Activated naive CD4-positive, alpha-beta T cell treated with anti-CD3 and anti-CD28 coated beads, Interleukin-2, amount 50 U/mL, for 72 hours (primary cell): ENCODE measurements around the gene MICALL1. TPM values are rescaled to one million over a fixed set of nuclear protein-coding genes. Genes with fewer than 3 reads are reported as not detected.
"Not testable (repeated sequence)": the region's sequence is repeated elsewhere in the genome, so short reads cannot be mapped to it uniquely, and the experiment has no call there.

ENCODE experiments used
- ATAC-seq, 2 donors: fragments of 150-1000 bp; cut with Tn5 transposase; 2 replicates each; pipeline ENCODE4 v1.10.0; 2021; ENCODE audit warnings: mild to moderate bottlenecking in 2 of 2, moderate library complexity in 2 of 2
- DNase-seq, 2 donors: peaks; one replicate each; pipeline ENCODE4 v3.0.0; 2021 to 2022; ENCODE audit warnings: low spot score in 2 of 2
- H3K27ac Mint-ChIP-seq, 2 donors: one replicate each; pipeline ENCODE4 v1.8.0; 2022; ENCODE audit warnings: mild to moderate bottlenecking in 2 of 2, mixed read lengths in 2 of 2
- H3K36me3 Mint-ChIP-seq, 2 donors: one replicate each; pipeline ENCODE4 v1.8.0; 2022; ENCODE audit warnings: mixed read lengths in 2 of 2
- H3K9me3 Mint-ChIP-seq, 2 donors: one replicate each; pipeline ENCODE4 v1.8.0; 2022; ENCODE audit warnings: mixed read lengths in 2 of 2
- total RNA-seq, 2 donors: library from RNA; stranded (reverse); gene quantifications; one replicate each; pipeline ENCODE4 v1.2.3, GENCODE V29; 2022

Gene MICALL1
- total RNA-seq, 2 donors from 2014 or later = 13.9 to 16.5 TPM

DNA sequence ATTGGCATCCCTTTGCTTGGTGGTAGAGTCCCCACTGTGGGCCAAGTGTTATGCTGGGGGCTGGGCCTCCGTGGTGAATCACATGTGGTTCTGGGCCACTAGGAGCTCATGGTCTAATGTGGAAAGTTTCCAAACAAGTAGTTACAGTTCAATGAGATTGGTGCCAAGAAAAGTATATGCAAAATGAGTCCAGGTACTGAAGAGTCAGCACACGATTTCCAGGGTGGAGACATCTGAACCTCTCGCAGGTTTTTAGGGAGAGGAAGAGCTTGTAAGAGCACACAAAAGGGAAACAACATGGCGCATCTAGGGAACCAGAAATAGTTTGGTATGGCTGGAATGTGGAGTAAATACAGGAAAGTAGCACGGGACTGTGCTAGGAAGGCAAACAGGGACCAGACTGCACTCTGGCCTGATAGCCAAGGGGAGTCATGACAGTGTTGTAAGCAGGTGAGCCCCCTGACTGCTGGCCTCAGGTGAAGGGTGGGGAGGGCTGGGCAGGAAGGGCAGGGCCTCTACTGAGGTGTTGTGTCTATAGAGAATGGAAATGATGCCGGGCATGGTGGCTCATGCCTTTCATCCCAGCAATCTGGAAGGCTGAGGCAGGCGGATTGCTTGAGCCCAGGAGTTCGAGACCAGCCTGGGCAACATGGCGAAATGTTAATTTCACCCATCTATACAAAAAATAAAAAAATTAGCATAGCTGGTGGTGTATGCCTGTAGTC lies 60.0 kb downstream of the MICALL1 start:
- ATAC-seq (no peak), DNase-seq (no peak)
- no peak overlapping the region for H3K27ac Mint-ChIP-seq
- peaks cover 12 to 13% of the 10 kb centered on the region in 2 donors for H3K36me3 Mint-ChIP-seq
- no peaks in the 10 kb centered on the region for H3K9me3 Mint-ChIP-seq

DNA sequence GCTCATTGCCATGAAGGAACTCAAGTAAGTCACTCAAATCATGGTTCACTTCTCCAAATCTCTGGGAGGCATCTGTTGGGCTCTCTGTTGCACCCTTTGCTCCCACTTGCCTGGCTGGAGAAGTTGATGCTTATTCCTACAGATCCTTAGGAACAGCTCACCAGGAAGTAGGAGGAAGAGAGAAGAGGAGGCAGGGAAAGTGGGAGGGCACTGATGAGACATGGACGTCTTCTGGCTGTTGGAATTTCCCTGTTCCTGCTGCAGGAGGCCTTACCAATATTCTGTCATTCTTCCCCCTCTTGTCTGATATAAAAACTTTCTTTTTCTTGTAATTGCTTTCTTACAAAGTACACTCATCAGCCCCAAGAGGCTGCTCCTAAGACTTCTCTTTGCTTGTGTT lies 61.0 kb downstream of the MICALL1 start:
- ATAC-seq (no peak), DNase-seq (no peak)
- Mint-ChIP-seq H3K27ac (no peak overlapping the region), H3K36me3 (peaks cover 6 to 8% of the 10 kb centered on the region in 2 donors), H3K9me3 (no peaks in the 10 kb centered on the region)

DNA sequence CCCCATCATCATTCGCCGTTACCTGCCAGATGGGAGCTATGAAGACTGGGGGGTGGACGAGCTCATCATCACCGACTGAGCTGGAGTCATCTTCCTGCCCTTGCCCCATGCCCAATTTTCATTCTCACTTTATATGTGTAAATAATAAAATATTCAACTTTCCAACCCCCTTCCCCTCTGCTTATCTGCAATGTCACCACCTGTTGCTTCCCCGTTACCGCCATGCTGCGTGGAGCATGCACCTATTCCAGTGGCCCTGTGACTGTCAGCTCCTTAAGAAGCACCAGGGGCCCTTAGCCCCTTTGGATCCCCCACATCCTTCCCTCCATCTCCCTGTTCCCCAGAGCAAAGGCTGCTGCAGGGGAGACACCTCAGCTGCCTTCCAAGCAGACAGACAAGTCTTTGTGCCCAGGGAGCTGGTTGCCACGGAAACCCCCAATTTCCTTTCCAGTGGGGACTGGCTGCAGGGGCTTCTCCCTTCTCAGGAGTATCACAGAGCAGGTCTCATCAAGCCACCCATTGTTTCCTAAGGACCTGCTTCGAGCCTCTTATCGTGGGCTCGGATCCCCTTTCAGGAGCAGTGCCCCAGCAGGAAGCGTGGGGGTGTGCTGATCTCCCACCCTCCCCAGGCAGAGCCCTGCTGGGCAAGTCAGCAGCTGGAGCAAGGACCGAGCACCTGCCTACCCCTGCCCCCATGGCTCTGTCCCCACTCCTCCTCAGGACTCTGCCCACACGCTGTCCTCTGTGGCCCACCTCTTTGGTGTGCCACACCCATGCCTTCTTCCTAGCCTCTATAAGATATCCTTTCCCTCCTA lies 61.7 kb downstream of the MICALL1 start:
- peaks cover 6 to 8% of the 10 kb centered on the region in 2 donors for H3K36me3 Mint-ChIP-seq
- no peaks in the 10 kb centered on the region for H3K9me3 Mint-ChIP-seq
- DNase-seq = no peak
- no peak for ATAC-seq
- H3K27ac Mint-ChIP-seq = no peak overlapping the region

DNA sequence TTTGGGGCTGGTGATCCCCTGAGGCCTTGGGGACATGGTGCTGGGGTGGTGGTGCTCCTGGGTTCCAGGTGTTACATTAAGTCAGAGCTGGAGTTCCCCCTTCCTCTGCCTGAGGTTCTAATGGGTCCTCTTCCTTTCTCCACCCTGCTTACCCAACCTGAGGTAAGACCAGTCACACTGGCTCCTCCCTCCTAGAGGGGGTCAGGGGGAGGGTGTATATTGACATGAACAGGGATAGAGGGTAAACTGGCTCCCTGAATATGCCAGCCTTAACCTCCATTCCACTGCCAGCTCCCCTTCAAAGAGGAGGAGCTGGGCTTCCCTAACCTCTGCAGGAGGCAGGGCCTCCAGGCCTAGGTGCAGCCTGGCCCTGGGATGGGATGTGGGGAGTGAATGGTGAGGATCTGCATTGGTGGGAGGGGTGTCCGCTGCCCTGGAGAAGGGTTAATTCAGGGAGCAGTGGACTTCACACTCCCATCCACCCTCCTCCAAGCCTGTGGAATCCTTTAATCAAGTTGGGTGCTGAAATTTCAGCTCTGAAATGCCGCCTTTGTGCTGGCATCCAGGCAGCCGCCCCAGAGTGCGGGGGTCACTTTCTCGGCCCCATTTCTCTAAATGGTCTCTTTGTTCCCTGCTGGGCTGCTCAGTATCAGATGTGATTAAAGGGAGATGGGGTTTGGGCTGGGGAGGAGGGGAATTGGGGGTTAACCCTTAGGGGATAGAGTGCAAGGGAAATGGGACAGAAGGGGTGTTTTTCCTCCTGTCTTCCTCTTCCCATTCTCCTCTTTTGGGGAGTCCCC lies 62.6 kb downstream of the MICALL1 start:
- Mint-ChIP-seq H3K9me3 (no peaks in the 10 kb centered on the region), H3K36me3 (peaks cover 6 to 8% of the 10 kb centered on the region in 2 donors), H3K27ac (no peak overlapping the region)
- no peak for DNase-seq
- ATAC-seq = no peak

DNA sequence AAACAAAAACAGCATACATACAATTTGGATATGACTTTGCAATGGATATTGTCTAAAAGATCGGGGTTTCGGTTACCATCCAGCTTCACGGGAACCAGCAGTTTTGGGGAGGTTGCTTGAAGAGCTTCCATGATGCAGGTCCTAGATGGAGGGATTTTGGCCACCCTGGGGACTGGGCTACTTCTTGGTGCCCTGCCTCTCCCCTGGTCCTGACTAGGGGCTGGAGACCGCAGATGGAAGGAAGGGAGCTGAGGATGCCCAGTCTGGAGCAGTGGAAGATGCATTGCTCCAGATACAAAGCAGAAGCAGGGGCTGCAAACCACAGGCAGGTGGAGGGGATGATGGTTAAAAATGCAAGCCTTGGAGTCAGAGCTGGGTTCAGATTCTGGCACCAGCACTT lies 64.8 kb downstream of the MICALL1 start:
- DNase-seq = no peak
- Mint-ChIP-seq H3K9me3 (no peaks in the 10 kb centered on the region), H3K36me3 (peaks cover 6 to 7% of the 10 kb centered on the region in 2 donors), H3K27ac (peak overlapping the region in 1 of 2 donors; percentile 72)
- no peak for ATAC-seq

DNA sequence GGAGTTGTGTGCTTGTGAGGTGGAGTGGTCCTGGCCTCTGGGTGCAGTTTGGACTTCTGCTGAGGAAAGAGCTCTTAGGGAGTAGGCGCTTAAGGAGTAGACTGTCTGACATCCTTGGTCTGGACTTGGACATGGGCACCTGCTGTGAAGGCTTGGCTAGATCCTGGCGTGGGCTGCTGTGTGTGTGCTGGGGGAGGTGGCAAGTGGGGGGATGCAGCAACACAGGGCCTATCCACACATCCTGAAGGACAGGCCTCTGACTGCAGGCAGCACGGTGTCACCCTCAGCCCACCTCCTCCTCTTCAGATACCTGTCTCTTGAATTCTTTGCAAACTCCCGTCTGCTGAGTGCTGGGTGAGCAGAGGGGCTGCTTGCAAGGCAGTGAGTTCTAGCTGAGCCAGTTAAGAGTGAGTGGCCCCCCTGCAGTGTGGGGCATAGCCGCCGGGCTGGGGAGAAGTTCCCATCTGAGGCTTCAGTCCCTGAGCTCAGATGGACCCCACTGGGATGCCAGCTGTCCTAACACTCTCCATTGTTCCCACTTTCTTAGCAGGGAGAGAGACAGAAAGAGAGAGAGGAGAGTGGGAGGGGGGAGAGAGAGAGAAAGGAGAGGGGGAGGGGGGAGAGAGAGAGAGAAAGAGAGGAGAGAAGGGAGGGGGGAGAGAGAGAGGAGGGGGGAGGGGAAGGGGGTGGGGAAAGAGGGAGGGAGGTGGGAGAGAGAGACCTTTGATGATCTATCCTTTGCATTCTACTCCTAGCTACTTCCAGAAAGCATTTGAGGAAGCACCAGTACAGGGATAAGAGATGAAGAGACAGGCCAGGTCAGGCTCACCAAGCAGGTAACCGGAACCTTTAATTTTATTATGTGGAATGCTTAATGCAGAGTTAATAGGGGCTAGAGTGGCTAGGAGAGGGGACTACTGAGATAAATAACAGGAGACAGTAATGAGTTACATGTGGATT lies 65.7 kb downstream of the MICALL1 start:
- Mint-ChIP-seq H3K9me3 (no peaks in the 10 kb centered on the region), H3K27ac (peak overlapping the region in 1 of 2 donors; percentile 23), H3K36me3 (peaks cover 4 to 6% of the 10 kb centered on the region in 2 donors)
- no peak for ATAC-seq
- no peak for DNase-seq

DNA sequence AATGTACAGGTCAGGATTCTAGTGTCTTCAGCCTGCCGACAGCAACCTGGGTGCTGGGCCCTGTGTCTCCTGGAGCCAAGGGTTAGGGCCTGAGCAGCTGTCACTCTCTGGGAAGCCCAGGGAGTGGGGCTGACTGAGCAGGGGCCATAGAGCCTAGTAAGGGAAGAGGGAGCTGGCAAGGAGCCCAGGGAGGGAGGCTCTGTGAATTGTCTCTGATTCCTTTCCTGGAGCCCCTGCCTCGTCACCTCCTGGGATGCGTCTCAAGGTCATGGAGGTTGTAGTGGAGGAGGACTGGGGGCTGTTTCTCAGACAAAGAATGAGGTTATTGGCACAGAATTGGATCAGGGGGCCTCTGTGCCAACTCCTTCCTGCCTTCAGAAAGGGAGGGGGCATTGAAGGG lies 66.4 kb downstream of the MICALL1 start:
- Mint-ChIP-seq H3K36me3 (peaks cover 4 to 6% of the 10 kb centered on the region in 2 donors), H3K27ac (peak overlapping the region in 1 of 2 donors; percentile 20), H3K9me3 (no peaks in the 10 kb centered on the region)
- ATAC-seq = no peak
- no peak for DNase-seq

DNA sequence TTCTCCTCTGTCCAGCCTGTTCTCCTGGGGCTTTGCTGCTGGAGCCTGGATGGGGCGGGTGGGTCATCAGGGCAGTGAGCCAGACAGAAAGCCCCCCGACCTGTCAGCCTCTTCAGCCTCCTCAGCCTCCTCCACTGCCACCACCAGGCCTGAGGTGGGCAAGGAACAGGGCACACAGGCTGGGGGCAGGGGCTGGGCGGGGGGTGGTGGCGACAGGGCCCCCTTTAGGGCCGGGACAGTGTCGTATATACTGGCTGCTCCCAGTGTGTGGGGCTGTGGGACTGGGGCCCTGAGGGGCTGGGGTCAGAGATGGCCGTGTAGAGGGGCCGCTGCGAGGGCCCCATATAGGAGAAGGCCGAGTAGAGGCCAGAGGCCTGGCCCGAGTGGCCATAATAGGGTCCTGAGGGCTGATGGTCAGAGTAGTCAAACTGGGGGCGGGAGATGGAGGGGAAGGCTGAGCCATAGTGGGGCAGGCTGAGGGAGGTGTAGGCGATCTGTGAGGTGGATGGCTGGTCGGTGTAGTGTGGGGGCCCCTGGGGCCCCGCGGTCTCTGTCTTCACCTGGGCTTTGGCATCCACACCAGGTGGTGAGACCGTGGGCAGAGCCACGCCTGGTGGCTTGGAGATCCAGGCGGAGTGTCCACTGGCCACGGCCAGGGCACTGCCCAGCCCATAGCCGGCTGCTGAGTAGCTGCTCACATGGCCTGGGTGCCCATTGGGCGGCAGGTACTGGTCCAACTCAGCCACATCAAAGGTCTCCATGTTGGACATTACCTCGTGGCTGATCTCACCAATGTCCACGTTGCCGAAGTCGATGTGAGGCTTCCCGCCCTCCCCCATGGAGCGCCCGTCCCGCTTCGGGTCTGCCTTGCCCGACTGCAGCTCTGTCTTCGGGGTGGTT lies 67.4 kb downstream of the MICALL1 start:
- no peak for ATAC-seq
- no peak for DNase-seq
- no peaks in the 10 kb centered on the region for H3K9me3 Mint-ChIP-seq
- H3K27ac Mint-ChIP-seq = no peak overlapping the region
- H3K36me3 Mint-ChIP-seq = no peaks in the 10 kb centered on the region

DNA sequence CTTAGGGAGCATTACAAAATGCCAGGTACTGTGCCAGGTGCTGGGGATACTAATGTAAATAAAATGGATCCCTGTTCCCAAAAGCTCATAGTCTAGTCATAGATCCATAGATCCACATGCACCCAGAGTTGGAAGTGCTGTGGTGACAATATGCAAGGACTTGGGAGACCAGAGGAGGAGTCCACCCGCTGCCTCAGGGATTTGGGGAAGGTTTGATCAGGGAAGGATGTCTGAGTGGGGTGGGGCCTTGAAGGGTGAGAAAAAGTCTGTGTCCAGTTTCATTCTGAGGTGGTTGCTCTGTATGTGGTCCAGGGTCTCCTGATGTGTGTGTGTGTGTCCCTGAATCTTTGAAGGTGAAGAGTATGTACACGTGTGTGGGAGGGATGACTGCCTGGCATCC lies 69.1 kb downstream of the MICALL1 start:
- Mint-ChIP-seq H3K27ac (peak overlapping the region; percentile 48 to 51), H3K9me3 (no peaks in the 10 kb centered on the region), H3K36me3 (no peaks in the 10 kb centered on the region)

DNA sequence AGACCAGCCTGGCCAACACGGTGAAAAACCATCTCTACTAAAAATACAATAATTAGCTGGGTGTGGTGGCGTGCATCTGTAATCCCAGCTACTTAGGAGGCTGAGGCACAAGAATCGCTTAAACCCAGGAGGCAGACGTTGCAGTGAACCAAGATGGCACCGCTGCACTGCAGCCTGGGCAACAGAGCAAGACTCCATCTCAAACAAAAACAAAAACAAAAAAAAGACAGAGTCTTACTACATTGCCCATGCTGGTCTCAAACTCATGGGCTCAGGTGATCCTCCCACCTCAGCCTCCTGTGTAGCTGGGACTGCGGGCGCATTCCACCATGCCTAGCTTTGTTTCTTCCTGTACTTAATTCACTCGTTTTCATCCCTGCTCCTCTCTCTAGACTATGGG lies 69.9 kb downstream of the MICALL1 start:
- H3K9me3 Mint-ChIP-seq, DNase-seq, H3K36me3 Mint-ChIP-seq, ATAC-seq: not testable (repeated sequence)
- H3K27ac Mint-ChIP-seq = peak overlapping the region in 1 of 2 donors; percentile 5

More for the DNA sequence above, 69.1 kb downstream of the MICALL1 start:
- DNase-seq (no peak), ATAC-seq (no peak)

DNA sequence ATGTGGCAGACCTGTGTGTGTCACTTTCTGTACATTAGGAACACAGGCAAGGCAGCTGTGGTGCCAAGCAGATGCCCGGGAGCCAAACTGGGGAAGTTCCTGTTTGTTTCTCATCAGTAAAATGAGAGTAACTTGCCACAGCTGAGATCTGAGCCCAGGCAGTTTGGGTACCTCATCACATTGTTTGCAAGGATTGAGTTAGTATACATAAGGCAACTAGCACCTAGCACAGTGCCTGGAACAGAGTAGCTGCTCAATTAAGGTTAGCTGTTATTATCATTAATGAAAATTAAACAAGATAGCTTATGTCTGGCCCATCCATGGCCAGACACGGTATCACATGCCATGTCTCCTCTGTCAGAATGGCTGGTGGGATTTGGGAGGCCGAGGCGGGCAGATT lies 70.5 kb downstream of the MICALL1 start:
- no peaks in the 10 kb centered on the region for H3K9me3 Mint-ChIP-seq
- peak overlapping the region in 1 of 2 donors; percentile 5 for H3K27ac Mint-ChIP-seq
- ATAC-seq (no peak), DNase-seq (no peak)
- H3K36me3 Mint-ChIP-seq = no peaks in the 10 kb centered on the region

DNA sequence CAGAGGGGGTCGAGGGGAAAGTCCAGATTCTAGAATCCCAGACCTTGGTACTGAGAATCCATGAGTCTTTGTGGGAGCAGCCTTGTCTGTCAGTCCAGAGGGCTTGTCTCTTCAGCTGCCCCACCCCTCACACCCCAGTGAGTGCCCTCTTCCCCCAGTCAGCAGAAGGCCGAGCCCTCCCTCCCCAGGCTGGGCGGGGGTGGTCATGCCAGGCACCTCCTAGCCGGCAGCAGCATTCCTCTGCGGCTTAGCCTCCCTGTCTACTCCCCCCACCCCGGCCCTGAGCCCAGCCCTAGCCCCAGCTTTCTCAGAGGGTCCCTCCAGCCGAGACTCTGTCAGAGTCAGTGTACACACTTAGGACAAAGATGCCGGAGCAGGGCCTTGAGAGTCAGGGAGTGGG lies 73.7 kb downstream of the MICALL1 start:
- no peak for ATAC-seq
- no peak for DNase-seq
- H3K9me3 Mint-ChIP-seq = no peaks in the 10 kb centered on the region
- H3K36me3 Mint-ChIP-seq = no peaks in the 10 kb centered on the region
- peak overlapping the region in 1 of 2 donors; percentile 41 for H3K27ac Mint-ChIP-seq

DNA sequence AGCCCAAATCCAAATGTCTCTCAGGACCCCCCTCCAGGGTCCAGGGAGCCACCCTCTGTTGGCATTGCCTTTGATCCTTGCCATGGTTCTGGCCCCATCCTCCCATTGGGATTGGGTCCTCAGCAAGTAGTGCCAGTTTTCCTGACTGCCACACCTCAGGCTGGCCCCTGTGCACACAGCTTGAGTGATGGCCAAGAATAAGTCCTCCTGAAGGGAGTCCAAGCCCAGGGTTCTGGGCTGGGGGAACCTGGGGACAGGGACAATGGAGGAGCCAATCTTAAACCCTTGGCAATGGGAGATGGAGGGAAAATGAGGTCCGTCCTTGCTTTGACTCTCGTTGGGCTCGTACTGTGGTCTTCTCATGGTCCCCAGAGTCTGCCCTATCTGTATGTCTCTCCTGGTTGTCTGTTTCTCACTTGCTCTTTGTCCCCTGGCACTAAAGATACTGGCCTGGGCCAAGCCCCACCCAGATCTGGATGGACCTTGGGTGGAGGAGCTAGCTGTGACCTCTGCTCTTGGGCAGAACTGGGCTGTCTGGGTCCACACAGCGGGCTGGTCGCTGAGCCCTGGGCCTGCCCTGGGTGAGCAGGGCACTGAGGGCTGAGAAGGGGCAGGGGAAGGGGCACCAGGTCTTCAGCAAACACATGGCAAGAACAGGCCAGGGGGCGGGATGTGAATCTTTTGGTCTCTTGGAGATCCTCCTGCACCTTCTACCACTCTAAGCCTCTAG lies 75.3 kb downstream of the MICALL1 start:
- ATAC-seq = no peak

DNA sequence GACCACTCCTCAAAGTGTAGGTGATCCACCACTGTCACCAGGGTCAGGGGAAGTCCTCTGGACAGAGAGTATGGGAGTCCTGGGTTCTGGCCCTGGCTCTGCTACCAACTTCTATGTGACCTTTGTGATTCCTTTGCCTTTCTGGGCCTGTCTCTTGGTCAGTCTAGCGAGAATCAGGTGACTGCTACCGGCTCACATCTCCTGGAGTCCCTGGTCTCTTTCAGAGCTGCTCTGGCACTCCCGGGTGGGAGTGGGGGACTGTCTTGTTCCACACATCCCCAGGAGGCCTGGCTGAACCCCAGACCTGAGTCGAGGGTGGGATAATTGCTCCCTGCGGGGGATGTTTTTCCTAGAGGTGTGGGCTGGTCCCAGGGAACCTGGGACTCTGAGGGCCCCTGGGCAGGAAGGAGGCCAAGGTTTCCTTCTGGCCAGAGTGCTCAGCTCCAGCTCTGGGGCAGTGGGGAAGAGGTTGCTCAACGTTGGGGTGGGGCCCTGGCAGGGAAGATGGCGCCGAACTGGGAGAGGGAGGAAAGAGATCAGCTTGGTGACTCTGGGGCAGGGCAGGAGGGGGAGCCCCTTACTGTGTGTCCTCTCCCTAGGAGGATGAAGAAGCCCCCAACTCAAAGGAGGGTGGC lies 76.2 kb downstream of the MICALL1 start:
- Mint-ChIP-seq H3K36me3 (no peaks in the 10 kb centered on the region), H3K9me3 (no peaks in the 10 kb centered on the region), H3K27ac (peak overlapping the region in 1 of 2 donors; percentile 54)
- ATAC-seq (no peak), DNase-seq (no peak)

More for the DNA sequence above, 75.3 kb downstream of the MICALL1 start:
- no peaks in the 10 kb centered on the region for H3K36me3 Mint-ChIP-seq
- H3K9me3 Mint-ChIP-seq = no peaks in the 10 kb centered on the region
- H3K27ac Mint-ChIP-seq = peak overlapping the region; percentile 54 to 65
- no peak for DNase-seq
